ENCODE data around the gene ZNF445.

GRCh38 chr3:44522494-44522933 lies 45.0 kb upstream of the ZNF445 start:
- TF ChIP-seq PPARA (CRISPR knock-in tag; IDR thresholded peaks at IDR 0.05; ENCODE audit: borderline replicate concordance) (no peak), PATZ1 (CRISPR knock-in tag; IDR thresholded peaks at IDR 0.05; ENCODE audit: borderline replicate concordance) (no peak)
